IPS DF 19.7 (cell line): ENCODE data around the gene OBP2B.
"Not testable (repeated sequence)": the region's sequence is repeated elsewhere in the genome, so short reads cannot be mapped to it uniquely, and the experiment has no call there.

ENCODE experiments used
- DNase-seq: peaks from one replicate; pipeline ENCODE4 v3.0.0-alpha.2; 2013; ENCODE audit warnings: low read depth, low spot score

OBP2B gene

DNA sequence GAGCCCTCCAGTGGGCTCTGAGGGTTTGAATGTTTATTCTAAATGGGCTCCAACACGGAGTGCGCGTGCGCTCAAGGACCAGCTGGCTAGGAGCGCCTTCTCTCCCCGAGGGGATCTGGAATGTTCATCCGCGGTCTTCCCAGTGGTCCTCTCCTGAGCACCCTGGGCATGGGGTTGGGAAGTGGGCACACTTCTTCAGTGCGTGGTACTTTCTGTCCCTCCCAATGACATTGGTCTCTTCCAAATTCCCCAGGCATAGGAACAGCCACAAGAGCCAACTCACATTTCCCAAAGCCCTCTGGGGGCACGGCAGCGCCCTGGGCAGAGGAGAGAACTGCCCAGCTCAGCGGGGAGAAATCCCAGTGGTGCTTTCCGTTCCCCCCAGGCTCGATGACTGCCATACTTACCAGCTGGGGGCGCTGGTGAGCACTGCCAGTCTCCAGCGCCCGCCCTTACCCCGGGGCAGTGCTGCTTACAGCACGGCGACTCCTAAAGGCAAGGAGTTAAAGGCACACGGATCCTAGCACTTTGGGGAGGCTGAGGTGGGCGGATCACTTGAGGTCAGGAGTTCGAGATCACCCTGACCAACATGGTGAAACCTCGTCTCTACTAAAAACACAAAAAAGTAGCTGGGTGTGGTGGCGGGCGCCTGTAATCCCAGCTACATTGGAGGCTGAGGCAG lies 29.9 kb upstream of the OBP2B start:
- peak; percentile 65 for DNase-seq

DNA sequence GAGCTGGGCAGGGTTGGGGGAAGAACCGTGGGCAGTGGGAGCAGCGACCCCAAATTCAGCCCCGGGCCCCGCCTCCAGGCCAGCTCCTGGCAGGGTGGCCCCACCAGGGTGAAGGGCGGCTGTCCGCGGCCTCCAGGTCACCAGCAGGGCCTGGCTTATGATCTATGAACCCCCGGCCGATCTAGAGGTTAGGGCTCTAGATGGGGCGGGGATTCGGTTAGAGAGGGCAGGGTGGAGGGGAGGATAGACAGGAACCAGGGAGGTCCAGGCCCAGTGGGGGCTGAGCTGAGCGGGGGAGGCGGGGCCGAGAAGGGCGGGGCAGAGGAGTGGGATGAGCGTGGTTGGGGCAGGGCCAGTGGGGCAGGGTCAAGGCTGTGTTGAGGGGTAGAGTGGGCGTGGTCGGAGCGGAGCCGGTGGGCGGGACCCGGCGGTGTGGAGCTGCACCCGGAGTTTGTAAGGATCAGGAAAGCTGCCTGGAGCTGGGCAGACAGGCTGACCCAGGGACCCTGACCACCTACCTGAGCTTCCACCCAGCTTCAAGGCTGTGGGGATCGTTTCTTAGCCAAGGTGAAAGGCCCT lies 29.3 kb upstream of the OBP2B start:
- DNase-seq, result peak; percentile 69

DNA sequence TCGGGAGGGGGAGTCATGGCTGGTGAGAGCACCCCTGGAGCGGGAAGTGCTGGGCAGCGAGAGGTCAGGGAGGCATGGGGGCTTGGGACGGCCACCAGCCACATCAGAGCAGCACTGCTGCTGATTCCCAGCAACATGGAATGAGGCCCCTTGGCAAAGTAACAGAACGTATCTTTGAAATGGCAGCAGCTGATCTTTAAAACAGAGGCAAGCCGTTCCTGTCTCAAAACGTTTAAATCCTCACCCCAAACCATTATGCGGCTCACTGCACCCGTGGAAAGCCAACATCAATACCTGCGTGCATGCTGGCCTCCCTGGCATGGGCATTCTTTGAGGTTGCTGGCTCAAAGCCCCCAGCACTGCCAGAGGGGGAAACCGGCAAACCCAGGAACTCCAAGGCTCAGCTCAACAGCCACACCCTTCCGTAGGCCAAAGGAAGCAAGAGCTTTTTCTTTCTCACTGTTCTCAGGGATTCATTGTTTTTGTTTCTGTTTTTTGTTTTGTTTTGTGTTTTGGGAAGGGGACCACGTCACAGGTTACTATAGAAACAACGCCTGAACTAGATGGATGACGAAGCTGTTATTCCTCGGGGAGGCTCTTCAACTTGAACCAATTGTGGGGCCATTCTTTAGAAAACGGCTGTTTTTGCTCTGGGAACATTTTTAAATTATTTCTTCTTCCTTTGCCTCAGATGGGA lies 28.1 kb upstream of the OBP2B start:
- DNase-seq, result no peak

DNA sequence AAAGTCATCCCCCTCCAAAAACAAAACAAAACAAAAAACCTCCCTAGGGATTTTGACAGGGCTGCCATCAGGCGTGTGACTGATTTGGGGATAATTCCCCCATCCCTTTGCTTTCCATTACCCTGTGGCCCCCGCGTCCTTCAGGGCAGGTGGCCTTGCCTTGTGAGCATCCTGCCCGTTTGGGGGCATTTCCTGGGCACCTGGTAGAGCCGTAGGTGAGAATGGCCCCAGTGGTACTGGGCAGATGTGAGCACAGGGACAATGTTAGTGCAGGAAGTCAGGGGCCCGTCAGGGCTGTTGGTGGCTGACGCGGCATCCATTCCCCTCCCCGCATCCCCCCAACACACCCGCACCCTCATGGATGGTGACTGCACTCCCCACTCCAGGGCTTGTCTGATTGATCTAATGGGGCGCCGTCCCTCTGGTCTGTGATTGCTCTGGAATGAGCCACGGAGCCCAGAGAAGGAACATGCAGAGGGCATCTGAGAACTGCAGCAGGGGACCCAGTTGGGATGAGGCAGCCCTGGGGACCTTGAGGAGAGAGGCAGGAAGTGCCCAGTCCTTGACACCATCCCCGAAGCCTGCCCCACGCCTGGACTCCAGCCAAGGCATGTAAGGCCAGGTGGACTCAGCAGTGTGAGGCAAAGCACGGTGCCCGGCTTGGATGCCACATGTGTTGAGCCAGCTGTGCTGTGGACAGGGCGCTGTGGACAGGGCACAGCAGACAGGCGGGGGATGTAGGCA lies 27.4 kb upstream of the OBP2B start:
- not testable (repeated sequence) for DNase-seq

DNA sequence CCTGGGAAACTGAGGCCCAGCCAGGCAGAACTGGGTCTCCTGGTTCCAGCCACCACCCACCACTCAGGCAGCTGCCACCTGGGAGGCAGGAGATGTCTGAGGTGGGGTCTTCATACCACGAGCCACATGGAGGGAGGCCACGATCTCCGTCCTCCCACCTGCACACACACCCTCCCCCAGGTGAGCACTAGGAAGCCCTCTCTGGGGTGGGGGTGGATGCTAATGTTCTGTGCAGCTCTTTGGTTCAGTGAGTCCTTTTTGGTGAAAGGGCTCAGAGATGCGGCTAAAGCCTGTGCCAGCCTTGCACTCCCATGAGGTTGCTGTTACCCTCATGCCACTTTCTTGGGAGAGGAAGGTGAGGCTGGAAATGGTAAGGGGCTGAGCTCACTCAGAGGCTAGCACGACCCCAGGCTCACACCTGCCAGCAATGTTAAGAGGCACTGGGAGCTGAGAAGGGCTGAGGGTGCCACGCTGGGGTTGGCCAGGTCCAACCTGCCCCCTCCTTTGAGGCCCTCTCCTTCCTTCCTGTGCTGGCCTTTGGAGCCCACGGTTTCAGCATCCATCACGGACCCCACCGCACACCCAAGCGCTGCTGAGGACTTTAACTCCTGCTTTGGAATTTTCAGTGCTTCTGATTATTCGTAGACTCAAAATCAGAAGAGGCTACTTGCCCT lies 26.6 kb upstream of the OBP2B start:
- no peak for DNase-seq

DNA sequence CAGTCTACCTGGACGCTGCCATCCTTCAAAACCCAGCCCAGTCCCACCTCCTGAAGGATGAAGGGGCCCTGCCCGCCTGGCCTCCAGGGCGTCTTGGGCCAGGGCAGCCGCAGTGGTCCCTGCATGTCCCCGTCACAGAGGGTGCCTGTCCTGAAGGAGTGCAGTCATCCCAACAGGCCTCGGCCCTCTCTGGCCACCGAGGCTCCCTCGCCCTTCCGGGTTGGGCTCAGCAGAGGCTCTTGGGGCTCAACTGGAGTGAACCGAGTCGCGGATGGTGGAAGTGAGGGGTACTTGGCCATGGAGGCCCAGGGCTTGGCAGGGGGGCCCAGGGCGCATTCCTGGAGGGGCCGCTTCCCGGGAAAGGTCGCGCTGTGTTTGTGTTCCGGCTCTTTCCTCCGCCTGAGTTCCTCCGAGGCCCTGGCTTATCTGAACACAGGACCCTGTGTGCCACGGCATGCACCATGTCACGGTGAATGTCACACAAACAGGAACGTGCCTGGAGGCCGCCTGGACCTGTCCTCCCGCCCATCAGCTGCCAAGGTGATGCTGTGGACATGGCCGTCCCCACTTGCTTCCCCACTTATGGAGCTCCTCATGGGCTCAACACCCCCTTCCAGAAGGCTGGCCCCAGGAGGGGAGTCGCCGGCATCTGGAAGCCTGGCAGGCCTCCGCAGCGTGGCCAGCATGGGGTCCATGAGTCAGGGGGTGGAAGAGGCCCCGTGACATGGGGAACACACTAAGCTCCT lies 25.7 kb upstream of the OBP2B start:
- no peak for DNase-seq

DNA sequence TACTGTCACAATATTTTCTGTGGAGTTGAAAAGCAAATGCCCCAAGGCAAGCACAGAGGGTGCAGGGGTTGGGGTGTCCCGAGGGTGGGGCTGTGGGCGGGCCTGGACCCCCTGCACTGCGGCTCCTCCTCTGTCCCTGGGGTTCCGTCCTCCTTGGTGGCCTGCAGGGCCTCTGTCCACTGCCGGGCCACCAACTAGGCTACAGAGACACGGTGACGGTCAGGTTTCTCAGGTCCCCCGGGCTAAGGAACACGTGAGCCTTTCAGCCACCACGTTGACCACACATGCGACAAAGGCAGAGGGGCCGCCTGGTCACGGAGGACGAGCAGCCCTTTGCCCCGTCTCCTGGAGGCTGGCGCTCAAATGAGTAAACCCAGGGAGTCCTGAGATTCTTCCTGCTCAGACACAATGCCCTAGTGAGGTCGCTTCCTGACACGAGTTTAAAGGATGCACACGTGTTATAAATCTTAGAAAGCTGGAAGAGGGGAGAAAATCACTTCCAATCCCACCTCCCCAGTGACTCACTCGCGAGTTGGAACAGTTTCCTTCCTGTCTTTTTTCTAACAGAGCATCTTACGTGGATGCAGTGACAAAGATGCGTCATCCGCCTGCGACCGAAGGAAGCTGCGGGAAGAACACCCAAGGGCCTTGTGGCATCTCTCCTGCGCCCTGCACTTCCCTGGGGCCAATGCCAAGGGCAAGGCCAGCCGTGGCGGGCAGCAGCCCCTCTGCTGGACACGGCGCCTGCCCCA lies 24.8 kb upstream of the OBP2B start:
- DNase-seq, result no peak

DNA sequence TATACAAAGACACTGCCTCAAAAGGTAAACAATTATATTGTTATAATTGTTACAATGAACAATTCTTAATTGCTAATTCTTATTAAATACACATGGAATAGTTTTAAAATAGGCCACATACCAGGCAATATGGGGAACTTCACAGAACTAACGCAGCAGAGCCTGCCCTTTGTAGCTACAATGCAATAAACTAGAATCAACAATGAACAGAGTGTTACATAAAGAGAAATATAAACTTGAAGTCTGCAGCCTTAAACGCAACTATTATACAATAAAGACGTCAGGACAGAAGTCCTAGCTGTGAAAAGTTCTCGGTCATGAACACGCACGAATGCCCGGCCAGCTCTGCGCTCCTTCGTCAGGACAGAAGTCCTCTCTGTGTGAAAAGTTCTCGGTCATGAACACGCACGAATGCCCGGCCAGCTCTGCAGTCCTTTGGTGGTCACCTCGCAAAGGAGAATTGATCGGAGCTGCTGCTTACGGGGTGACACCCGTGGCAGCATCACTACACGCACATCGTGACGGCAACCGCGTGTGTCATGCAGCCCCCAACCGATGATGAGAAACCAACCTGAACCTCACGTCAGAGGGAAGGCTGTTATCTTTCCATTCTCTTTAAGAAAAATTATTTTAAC lies 23.0 kb upstream of the OBP2B start:
- not testable (repeated sequence) for DNase-seq

DNA sequence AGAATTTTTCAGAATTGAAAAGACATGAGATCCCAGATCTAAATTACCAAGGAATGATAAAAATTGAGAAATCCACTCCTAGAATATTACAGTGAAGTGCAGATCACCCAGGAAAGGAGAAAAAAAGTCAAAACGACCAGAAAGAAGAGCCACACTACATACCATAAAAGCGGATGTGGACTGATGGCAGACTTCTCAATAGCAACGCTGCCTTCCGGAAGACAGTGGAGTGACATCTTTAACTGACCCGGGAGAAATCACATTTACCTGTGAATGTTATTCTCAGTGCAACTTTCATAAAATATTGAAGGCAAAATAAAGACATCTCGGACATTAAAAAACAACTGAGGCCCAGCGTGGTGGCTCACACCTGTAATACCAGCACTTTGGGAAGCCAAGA lies 21.5 kb upstream of the OBP2B start:
- not testable (repeated sequence) for DNase-seq

DNA sequence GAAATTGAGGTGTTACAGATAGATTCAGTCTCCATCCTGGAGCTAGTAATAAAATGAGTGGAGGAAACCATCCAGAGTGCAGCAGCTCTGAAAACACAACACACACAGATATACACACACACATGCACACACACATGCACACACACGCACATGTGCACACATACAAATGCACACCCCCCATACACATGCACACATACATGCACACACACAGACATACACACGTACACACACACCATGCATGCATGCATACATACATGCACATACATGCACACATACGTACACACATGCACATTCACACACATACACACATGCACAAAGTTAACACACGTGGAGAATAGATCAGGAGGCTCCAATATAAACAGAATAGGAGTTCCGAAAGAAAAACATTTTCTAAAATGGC lies 21.0 kb upstream of the OBP2B start:
- DNase-seq, result no peak

DNA sequence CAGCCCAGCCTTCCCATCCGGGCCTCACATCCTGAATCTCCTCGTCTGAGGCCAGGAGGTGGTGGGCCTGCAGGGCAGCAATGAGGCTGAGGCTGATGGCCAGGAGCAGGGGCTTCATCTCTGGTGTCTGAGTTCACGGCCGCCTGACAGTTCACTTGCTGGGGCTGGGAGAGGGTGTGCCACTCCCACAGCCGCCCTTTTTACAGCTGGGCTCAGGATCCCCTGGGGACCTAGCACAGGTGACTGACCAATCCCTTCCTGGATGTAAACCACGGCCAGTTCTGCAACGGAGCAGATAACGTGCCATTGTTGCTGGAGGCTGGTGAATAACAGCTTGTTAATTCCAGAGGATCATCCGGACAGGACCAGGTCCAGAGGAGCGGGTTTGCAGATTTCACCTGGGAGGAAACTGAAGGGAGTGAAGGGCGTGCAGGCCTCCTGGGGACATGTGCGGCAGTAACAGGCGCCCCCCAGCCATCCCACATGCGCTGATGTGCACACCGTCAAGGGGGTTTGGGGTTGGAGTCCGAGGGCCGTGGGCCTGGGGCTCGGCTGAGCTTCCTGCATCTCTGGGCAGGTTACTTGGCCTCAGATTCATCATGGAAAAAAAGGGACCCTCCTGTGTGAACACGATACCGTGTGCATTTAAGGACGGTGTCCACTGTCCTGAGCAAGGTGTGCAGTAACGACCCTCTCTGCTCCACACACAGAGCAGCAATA lies 19.6 kb upstream of the OBP2B start:
- not testable (repeated sequence) for DNase-seq

DNA sequence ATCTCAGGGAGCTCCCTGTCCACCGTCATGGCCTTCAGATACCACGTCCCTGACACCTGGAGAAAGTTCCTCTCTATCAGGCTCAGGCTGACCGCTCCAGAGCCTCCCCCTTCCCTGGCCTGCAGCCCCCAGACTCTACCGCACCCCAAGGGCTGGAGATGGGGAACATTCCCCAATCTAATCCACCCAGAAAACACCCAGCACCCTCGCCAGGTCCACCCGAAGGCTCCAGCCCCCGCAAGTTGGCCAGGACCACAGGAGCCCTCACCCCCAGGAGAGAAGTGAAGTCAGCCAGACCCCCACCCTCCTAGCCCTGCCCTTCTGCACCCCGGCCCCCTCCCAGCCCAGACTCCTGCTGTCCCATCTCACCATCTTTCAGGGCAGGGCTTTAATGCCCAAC lies 18.9 kb upstream of the OBP2B start:
- DNase-seq, result not testable (repeated sequence)

DNA sequence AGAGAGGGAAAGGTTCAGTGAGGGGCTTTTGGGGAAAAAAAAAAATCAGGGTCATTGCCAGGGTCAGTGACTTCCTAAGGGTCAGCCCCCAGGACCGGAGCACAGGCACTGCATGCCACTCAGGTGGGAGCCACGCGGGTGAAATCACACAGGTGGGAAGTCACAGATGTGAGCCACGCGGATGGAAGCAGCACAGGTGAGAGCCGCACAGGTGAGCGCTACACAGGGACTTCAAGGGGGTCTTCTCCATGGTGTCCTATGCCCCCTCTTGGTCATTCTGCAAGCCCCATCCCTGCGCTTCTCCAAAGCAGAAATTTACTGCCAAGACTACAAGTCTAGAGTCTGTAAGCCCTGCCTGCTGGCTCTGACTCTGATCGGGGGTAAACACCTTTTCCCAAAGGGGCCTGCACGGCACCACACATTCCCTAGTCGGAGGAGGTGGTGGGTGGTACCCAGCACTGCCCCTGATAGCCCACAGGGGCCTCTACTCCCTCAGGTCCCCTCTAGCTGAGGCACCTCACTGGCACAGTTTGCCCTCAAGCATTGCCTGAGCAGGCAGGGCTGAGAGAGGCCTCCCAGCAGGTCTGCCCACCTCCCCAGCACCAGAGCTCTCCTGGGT lies 18.3 kb upstream of the OBP2B start:
- no peak for DNase-seq

DNA sequence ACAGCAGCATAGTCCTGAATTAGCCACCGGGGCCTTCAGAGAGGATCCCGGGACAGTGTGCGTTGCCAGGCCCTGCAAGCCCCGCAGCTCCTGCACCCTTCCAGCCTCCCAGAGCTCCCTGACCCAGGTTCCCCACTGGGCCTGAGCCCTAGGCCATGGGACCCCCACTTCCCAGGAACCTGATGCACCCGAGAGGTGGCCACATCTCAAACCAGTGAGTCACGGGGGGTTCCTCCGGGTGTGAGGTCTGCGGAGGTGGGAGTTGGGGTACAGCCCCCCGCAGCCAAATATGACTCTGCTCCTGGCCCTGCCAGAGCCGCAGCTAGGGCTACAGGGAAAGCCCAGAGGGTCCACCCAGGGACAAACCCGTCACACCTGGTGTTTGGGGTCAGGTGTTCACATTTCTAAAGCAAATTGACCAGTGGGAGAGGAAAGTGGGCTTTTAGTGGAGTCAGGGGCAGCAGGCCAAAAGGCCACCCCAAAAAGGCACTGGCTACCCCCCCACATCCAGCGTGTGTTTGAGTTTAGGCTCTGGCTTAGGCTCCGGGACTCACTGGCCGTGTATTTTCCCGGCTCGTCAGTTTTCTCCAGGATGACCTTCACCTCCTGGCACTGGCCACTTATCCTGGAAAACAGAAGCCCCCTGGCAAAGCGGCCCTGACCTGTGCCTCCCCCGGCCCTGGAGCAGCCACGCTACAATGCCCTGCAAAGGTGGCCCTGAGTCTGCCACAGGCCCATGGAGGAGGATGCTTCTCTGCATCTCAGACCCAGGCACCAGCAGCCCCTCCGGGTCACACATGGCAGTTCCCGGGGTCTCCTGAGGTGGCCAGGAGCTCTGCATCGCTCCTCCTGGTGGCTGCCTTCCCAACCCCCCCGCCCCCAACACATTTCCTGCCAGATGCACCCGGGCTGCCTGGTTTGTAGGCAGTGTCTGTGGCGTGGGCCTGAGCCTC lies 17.4 kb upstream of the OBP2B start:
- no peak for DNase-seq

DNA sequence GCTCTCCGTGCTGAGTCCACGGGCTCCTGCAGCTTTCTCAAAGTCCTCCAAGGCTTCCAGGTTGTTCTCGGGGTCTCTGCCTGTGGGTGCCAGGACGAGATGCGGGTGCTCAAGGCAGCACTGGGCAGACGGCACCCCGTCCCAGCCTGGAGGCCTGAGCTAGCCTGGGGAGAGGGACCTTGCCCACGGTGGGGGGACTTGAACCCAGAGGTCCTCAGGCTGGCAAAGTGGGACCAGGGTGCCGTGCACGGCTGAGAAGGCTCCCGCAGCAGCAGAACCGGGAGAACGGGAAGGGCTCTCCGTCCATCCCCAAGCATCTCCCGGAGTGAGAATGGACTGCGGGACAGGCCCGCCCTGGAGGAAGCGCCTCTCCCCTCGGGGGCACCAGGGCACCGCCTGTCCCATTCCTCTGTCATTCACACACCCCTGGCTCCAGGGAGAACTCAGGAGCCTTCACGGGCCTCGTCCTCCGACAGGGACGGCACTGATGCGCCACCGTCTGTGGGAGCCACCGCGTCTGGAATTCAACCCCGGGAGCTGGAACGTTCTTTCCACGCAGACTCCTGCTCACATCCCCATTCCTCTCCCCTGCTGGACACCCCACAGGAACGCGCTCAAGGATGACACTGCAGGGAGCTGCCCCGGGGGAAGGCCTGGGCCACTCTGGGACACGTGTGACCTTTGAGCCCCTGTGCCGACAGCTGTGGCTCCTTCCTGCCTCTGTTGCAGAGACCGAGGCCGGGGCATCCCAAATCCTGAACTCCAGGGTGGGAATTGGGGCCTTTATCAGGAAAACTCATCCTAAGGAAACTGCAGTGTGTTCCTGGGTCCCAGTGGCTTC lies 16.3 kb upstream of the OBP2B start:
- DNase-seq, result no peak

DNA sequence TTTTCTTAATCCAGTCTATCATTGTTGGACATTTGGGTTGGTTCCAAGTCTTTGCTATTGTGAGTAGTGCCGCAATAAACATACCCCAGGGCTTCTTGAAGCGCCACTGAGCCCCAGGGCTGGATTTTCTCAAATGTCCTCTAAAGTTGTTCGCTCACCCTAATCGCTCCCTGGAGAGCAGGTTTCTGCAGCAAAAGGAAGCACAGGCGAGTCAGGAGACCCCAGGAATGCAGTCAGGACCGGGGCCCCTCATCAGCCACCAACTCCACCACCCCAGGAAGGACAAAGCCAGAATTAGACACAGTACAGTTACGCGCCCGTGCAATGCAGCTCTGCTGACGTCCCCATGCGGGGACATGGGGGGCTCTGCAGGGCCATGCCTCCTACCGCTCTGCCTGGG lies 15.7 kb upstream of the OBP2B start:
- DNase-seq, result no peak
